ENCODE results near the gene CCR4. TPM values are rescaled to one million over a fixed set of nuclear protein-coding genes. Genes with fewer than 3 reads are reported as not detected.

The CCR4 gene
- total RNA-seq, 4 donors from 2014 or later: 0.13 to 0.88 TPM; not detected in 2

GRCh38 chr3:32995098-32995497, 43.7 kb downstream of the CCR4 start:
- Histone ChIP-seq H3K27me3 (no peaks in the 10 kb centered on the region), H3K4me3 (replicated peaks in 1 of 3) (no peak overlapping the region), H3K4me1 (no peaks in the 10 kb centered on the region), H3K36me3 (no peaks in the 10 kb centered on the region), H3K9me3 (no peaks in the 10 kb centered on the region), H3K27ac (no peak overlapping the region)
- no peak for TF ChIP-seq POLR2A (IDR thresholded peaks at IDR 0.05)
- TF ChIP-seq, protein P1, sequence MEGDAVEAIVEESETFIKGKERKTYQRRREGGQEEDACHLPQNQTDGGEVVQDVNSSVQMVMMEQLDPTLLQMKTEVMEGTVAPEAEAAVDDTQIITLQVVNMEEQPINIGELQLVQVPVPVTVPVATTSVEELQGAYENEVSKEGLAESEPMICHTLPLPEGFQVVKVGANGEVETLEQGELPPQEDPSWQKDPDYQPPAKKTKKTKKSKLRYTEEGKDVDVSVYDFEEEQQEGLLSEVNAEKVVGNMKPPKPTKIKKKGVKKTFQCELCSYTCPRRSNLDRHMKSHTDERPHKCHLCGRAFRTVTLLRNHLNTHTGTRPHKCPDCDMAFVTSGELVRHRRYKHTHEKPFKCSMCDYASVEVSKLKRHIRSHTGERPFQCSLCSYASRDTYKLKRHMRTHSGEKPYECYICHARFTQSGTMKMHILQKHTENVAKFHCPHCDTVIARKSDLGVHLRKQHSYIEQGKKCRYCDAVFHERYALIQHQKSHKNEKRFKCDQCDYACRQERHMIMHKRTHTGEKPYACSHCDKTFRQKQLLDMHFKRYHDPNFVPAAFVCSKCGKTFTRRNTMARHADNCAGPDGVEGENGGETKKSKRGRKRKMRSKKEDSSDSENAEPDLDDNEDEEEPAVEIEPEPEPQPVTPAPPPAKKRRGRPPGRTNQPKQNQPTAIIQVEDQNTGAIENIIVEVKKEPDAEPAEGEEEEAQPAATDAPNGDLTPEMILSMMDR (IDR thresholded peaks at IDR 0.05): no peak
- WGBS, 2 donors: 88% methylated on average over 4 of the region's 4 CpGs
- DNase-seq: no peak
- intact Hi-C loops (cut with DNase I): no loop called here

GRCh38 chr3:32996048-32996754, 44.8 kb downstream of the CCR4 start:
- no peak for TF ChIP-seq POLR2A (IDR thresholded peaks at IDR 0.05)
- TF ChIP-seq, protein P1 (IDR thresholded peaks at IDR 0.05): no peak
- H3K4me3 ChIP-seq (replicated peaks in 1 of 3): no peak overlapping the region
- no peaks in the 10 kb centered on the region for H3K9me3 ChIP-seq
- DNase-seq: no peak
- WGBS, 2 donors: 86 to 89% methylated on average over 5 of the region's 5 CpGs
- intact Hi-C loops (cut with DNase I): no loop called here
- H3K27me3 ChIP-seq: no peaks in the 10 kb centered on the region
- H3K36me3 ChIP-seq: no peaks in the 10 kb centered on the region
- H3K4me1 ChIP-seq: no peaks in the 10 kb centered on the region
- H3K27ac ChIP-seq: no peak overlapping the region

DNA sequence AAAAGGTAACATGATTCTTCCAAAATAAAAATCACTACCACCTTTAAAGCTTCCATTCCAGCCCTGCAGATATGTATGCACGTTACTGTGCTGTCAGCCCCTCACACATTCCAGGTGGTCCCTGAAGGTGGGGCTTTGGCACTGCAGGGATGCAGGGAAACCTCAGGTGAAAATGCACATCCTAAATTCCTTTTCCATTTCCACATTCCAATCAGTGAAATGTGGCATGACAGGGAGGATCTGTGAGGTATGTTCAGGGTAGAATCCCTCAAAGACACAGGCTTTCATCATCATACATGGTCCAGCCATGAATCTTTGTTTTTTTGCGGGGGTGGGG, 45.3 kb downstream of the CCR4 start:
- intact Hi-C loops (cut with DNase I): no loop called here
- Histone ChIP-seq H3K4me3 (replicated peaks in 1 of 3) (no peak overlapping the region), H3K4me1 (peaks cover 0 to under 1% of the 10 kb centered on the region in 2 donors), H3K9me3 (no peaks in the 10 kb centered on the region), H3K27ac (no peak overlapping the region), H3K27me3 (no peaks in the 10 kb centered on the region), H3K36me3 (no peaks in the 10 kb centered on the region)
- no peak for DNase-seq
- 86 to 89% methylated on average over 2 of the region's 2 CpGs for WGBS, 2 donors
- TF ChIP-seq POLR2A (IDR thresholded peaks at IDR 0.05): no peak
- TF ChIP-seq, protein P1 (IDR thresholded peaks at IDR 0.05): no peak

DNA sequence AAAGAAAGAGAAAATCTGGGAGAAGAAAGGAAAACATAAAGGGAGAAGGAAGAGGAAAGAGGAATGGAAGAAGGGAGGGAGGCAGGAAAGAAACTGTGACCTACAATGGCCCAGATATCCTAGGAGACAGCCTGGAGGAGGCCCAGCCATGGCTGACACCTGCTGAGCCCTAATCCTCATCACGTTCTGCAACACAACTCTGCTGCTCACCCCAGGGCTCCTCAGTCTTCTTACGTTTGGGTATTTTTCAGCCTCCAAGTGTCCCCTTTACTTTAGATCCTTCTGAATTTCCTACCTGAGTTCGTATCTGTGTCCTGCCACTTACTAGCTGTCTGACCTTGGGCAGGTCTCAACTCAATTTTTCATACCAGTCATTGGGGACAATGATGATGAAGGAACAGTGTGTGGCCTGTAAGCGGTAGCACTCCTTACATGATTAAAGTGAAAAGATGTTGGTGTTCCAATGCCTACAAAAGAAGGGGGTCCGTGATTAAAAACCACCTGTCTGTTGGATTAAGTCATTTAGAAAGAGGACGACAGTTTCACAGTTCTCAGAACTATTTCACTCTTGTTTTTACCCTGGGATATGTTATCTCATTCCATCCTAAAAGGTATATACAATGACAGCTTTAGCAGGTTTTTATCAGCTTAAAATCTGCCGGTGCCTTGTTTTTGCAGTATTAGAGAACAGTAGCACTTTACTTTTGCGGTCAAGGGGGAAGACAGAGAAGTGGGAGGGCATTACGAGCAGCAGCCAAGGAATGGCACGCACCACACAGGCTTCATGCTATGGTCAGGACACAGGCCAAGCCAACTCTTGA, 47.4 kb downstream of the CCR4 start:
- no peaks in the 10 kb centered on the region for H3K27me3 ChIP-seq
- no peak for DNase-seq
- H3K36me3 ChIP-seq: no peaks in the 10 kb centered on the region
- TF ChIP-seq POLR2A (IDR thresholded peaks at IDR 0.05): no peak
- TF ChIP-seq, protein P1 (IDR thresholded peaks at IDR 0.05): no peak
- peaks cover 0 to 2% of the 10 kb centered on the region in 2 donors for H3K4me1 ChIP-seq
- H3K27ac ChIP-seq: no peak overlapping the region
- no peaks in the 10 kb centered on the region for H3K9me3 ChIP-seq
- intact Hi-C loops (cut with DNase I): no loop called here
- 84 to 87% methylated on average over 10 of the region's 10 CpGs for WGBS, 2 donors
- H3K4me3 ChIP-seq (replicated peaks in 1 of 3): no peak overlapping the region

Measured in thyroid gland (tissue), 4 donors.